ENCODE results near the gene KCNT2.

Gene KCNT2

GRCh38 chr1:196608390-196609369 lies at the start of gene KCNT2:
Gene KCNT2, minus strand, starts transcription at chr1:196608440. Its CDS starts 131 bp downstream, at chr1:196608309.
- DNase-seq (ENCODE audit: low read depth), result peak; percentile 34
- peak within 1 kb of the TSS; percentile 64 for H3K4me3 ChIP-seq (ENCODE audit: control insufficient read depth, low read depth, low read length)
- TF ChIP-seq CTCF (conservative IDR thresholded peaks at IDR 0.05; ENCODE audit: control insufficient read depth, insufficient read depth, low read depth, low read length), result no peak

DNA sequence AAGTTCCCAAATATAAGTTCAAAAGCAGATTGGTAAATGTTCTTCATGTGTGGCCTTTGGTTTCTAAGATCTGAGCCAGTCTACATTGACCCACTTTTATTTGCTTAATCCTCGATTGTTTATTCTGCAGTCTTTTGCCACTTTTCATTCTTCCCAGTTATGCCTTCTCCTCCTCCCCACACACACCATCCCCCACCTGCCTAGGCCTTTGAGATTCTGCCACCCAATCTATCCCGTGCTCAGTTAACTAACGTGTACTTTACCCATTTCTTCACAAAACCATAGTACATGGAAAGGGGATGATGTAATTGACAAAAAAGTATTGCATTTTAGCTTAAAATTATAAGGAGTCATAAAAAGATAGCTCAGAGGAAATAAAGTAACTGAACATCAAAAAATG lies 47.3 kb upstream of the KCNT2 start:
- TF ChIP-seq CTCF (conservative IDR thresholded peaks at IDR 0.05; ENCODE audit: control insufficient read depth, insufficient read depth, low read depth, low read length), result no peak
- H3K4me3 ChIP-seq (ENCODE audit: control insufficient read depth, low read depth, low read length), result no peak overlapping the region
- DNase-seq (ENCODE audit: low read depth), result no peak

GRCh38 chr1:196655071-196655470 lies 46.8 kb upstream of the KCNT2 start:
- no peak for TF ChIP-seq CTCF (conservative IDR thresholded peaks at IDR 0.05; ENCODE audit: control insufficient read depth, insufficient read depth, low read depth, low read length)
- no peak overlapping the region for H3K4me3 ChIP-seq (ENCODE audit: control insufficient read depth, low read depth, low read length)
- DNase-seq (ENCODE audit: low read depth), result no peak

DNA sequence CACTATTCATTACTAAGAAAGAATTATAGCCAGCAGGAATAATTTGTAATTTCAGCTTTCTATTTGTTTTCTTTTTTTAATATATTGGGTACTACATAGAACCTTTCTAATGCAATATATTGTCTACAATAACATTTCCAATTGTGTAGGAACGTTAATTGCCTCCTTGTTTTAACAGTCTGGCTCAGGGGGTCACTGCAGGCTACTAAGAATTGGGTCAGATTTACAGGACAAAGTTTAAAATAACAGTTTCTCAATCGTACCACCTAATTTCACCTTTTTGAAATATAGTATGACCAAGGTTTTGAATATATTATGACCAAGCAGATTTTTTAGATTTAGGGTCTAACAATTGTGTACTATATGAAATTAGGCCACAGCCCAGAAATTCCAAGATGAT lies 46.0 kb upstream of the KCNT2 start:
- H3K4me3 ChIP-seq (ENCODE audit: control insufficient read depth, low read depth, low read length), result no peak overlapping the region
- TF ChIP-seq CTCF (conservative IDR thresholded peaks at IDR 0.05; ENCODE audit: control insufficient read depth, insufficient read depth, low read depth, low read length), result no peak
- no peak for DNase-seq (ENCODE audit: low read depth)

DNA sequence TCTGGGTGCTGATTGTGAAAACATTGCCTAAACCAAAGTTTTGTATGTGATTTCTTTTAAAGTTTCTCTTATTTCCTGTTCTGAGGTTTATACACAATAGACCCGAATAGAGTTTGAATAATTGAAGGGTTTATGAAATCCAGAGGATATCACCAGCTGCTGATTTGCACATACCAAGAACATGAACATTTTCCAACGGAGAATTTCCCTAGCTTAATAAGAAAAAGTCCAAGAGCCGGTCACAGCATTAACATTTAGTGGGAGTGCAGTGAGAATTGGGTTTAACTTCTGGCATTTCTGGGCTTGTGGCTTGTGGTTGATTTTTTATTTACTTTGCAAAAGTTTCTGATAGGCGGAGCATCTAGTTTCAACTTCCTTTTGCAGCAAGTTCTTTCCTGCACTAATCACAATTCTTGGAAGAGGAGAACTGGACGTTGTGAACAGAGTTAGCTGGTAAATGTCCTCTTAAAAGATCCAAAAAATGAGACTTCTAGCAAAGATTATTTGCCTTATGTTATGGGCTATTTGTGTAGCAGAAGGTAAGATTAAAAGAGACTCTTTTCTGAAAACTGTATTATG lies 43.5 kb upstream of the KCNT2 start, which contains the start of gene CFH:
Gene CFH, plus strand, starts transcription at position 407 of the 579 bp plus-strand sequence. Its CDS starts 75 bp downstream, at position 482.
- TF ChIP-seq CTCF (conservative IDR thresholded peaks at IDR 0.05; ENCODE audit: control insufficient read depth, insufficient read depth, low read depth, low read length), result no peak
- peak; percentile 81 for DNase-seq (ENCODE audit: low read depth)
- peak within 1 kb of the TSS; percentile 46 for H3K4me3 ChIP-seq (ENCODE audit: control insufficient read depth, low read depth, low read length)

DNA sequence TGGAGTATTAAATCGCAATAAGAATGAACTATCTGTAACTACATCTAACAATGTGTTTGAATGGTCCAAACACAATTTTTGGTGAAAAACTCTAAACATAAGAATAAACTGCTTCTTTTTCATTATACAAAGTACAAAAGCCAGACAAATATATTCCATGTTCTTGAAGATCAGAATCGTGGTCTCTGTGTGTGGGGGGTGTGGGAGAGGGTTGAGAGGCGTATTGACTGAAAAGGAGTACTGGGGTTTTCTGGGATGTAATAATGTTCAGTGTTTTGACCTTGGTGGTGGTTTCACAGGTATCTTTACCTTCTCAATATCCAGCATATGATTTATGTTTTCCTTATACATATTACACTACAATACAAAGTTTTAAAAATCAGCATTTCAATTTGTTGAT lies 42.8 kb upstream of the KCNT2 start:
- no peak for DNase-seq (ENCODE audit: low read depth)
- TF ChIP-seq CTCF (conservative IDR thresholded peaks at IDR 0.05; ENCODE audit: control insufficient read depth, insufficient read depth, low read depth, low read length), result no peak
- no peak overlapping the region for H3K4me3 ChIP-seq (ENCODE audit: control insufficient read depth, low read depth, low read length)
